OCI-LY7 (cell line): Measurements from ENCODE around the gene COL13A1. TPM values are rescaled to one million over a fixed set of nuclear protein-coding genes. Genes with fewer than 3 reads are reported as not detected.

ENCODE experiments used
- BruUV-seq: library from RNA; stranded (reverse); fragments of 400-500 nt; replicated peaks from 2 replicates; lab custom pipeline; 2021; lab: Mats Ljungman, UMichigan
- CTCF ChIA-PET: fragments of 300-600 bp; sonication (Branson Sonifier 250); formaldehyde crosslinking; loops from one replicate; lab custom pipeline; 2022; ENCODE audit warnings: antibody characterized with exemption; ENCODE audit not compliant: unreplicated experiment; lab: Charles Lee
- POLR2A ChIA-PET: fragments of 300-600 bp; sonication (Branson Sonifier 250); formaldehyde crosslinking; loops from one replicate; lab custom pipeline; 2022; ENCODE audit warnings: antibody characterized with exemption; lab: Charles Lee
- DNase-seq: peaks from one replicate; pipeline ENCODE4 v3.0.0-alpha.2; 2015; ENCODE audit warnings: low spot score
- H2AFZ ChIP-seq: fragments of 200-600 bp; sonication (generic), shearing (Covaris generic); 2 replicates; pipeline ENCODE4 v1.6.1; 2014; ENCODE audit warnings: mild to moderate bottlenecking, antibody characterized with exemption, low read length, moderate library complexity
- H3K27ac ChIP-seq: fragments of 200-600 bp; sonication (generic); 2 replicates; pipeline ENCODE4 v1.5.1; 2014; ENCODE audit warnings: mixed run types, low read depth, mild to moderate bottlenecking, moderate library complexity, low read length, inconsistent platforms; ENCODE audit not compliant: poor library complexity, severe bottlenecking
- H3K36me3 ChIP-seq: fragments of 200-600 bp; sonication (generic); 2 replicates; pipeline ENCODE4 v1.6.1; 2014; ENCODE audit warnings: mild to moderate bottlenecking, antibody characterized with exemption, low read length, moderate library complexity, mixed read lengths; ENCODE audit not compliant: insufficient read depth
- H3K4me1 ChIP-seq: fragments of 200-600 bp; sonication (generic); 2 replicates; pipeline ENCODE4 v1.5.1; 2014; ENCODE audit warnings: mild to moderate bottlenecking, low read length; ENCODE audit not compliant: insufficient read depth, poor library complexity, severe bottlenecking
- H3K4me2 ChIP-seq: fragments of 200-600 bp; sonication (generic); 2 replicates; pipeline ENCODE4 v1.6.1; 2014; ENCODE audit warnings: mild to moderate bottlenecking, low read length
- H3K4me3 ChIP-seq: fragments of 200-600 bp; sonication (generic); 2 replicates; pipeline ENCODE4 v1.5.1; 2014; ENCODE audit warnings: mild to moderate bottlenecking, low read depth, low read length; ENCODE audit not compliant: poor library complexity, severe bottlenecking
- H3K79me2 ChIP-seq: fragments of 200-600 bp; sonication (generic); 2 replicates; pipeline ENCODE4 v1.6.1; 2016; ENCODE audit warnings: low read depth, mild to moderate bottlenecking, low read length, moderate library complexity, mixed read lengths; ENCODE audit not compliant: insufficient read depth
- H3K9me2 ChIP-seq: fragments of 200-600 bp; sonication (generic); 2 replicates; pipeline ENCODE4 v1.6.1; 2016; ENCODE audit warnings: mild to moderate bottlenecking, low read length, mixed read lengths; ENCODE audit not compliant: insufficient read depth
- H3K9me3 ChIP-seq: fragments of 200-600 bp; sonication (generic); 2 replicates; pipeline ENCODE4 v1.6.1; 2014; ENCODE audit warnings: mild to moderate bottlenecking, mixed run types, low read length, mixed read lengths
- H4K20me1 ChIP-seq: fragments of 200-600 bp; sonication (generic); 2 replicates; pipeline ENCODE4 v1.6.1; 2014; ENCODE audit warnings: mild to moderate bottlenecking, antibody characterized with exemption, low read length, moderate library complexity, mixed read lengths; ENCODE audit not compliant: insufficient read depth
- CTCF ChIP-seq: fragments of 200-600 bp; sonication (generic); conservative IDR thresholded peaks from 2 replicates; pipeline ENCODE4 v1.5.1; 2014; ENCODE audit warnings: mild to moderate bottlenecking, antibody characterized with exemption, low read length, moderate library complexity, mixed read lengths
- EZH2phosphoT487 ChIP-seq: fragments of 200-600 bp; sonication (generic); IDR thresholded peaks from 2 replicates; pipeline ENCODE4 v1.6.1; 2018; ENCODE audit warnings: low read depth, borderline replicate concordance, mild to moderate bottlenecking, mixed run types, antibody characterized with exemption, low read length, moderate library complexity, mixed read lengths
- intact Hi-C: fragments of 100-400 bp; cut with micrococcal nuclease; formaldehyde crosslinking; loops from one replicate; pipeline ENCODE4 v1.10.0; 2022; ENCODE audit not compliant: unreplicated experiment
- total RNA-seq, 2 experiments: library from RNA; depleted of rRNA in 1 of 2; stranded (reverse); fragments of >200 nt in 1 of 2; shearing (Covaris generic) in 1 of 2; gene quantifications; 2 replicates each; pipeline ENCODE4 v1.2.3, GENCODE V29; 2014 to 2022

Gene COL13A1
- total RNA-seq, 2 experiments from 2014 or later, result 0.06 TPM; not detected in 1

GRCh38 chr10:69761320-69761719 lies 40.4 kb upstream of the COL13A1 start:
- Histone ChIP-seq H4K20me1 (no peaks in the 10 kb centered on the region), H3K79me2 (no peaks in the 10 kb centered on the region), H3K27ac (no peak overlapping the region), H3K4me3 (no peak overlapping the region), H3K36me3 (no peaks in the 10 kb centered on the region), H3K4me1 (no peaks in the 10 kb centered on the region), H3K4me2 (no peak overlapping the region), H3K9me3 (no peaks in the 10 kb centered on the region), H2AFZ (no peak overlapping the region), H3K9me2 (no peaks in the 10 kb centered on the region)
- POLR2A ChIA-PET, result no interaction called here
- no TSS peak for BruUV-seq
- no peak for DNase-seq
- no peak for TF ChIP-seq EZH2phosphoT487
- no peak for TF ChIP-seq CTCF
- intact Hi-C loops, result no loop called here
- CTCF ChIA-PET, result no interaction called here

GRCh38 chr10:69766161-69766910 lies 35.4 kb upstream of the COL13A1 start:
- H3K36me3 ChIP-seq, result no peaks in the 10 kb centered on the region
- H3K4me2 ChIP-seq, result no peak overlapping the region
- no peak for TF ChIP-seq CTCF
- H3K9me2 ChIP-seq, result no peaks in the 10 kb centered on the region
- BruUV-seq, result no TSS peak
- no peaks in the 10 kb centered on the region for H3K9me3 ChIP-seq
- H3K79me2 ChIP-seq, result no peaks in the 10 kb centered on the region
- H3K4me3 ChIP-seq, result no peak overlapping the region
- no peak overlapping the region for H3K27ac ChIP-seq
- H2AFZ ChIP-seq, result no peak overlapping the region
- POLR2A ChIA-PET, result interaction anchor here (1.3 kb wide), 1 partner anchor 15 kb away, joined by 4 read pairs; no protein-coding TSS in a partner anchor
- H3K4me1 ChIP-seq, result no peaks in the 10 kb centered on the region
- DNase-seq, result no peak
- CTCF ChIA-PET, result no interaction called here
- no peaks in the 10 kb centered on the region for H4K20me1 ChIP-seq
- intact Hi-C loops, result no loop called here

GRCh38 chr10:69767793-69768192 lies 33.9 kb upstream of the COL13A1 start:
- Histone ChIP-seq H3K4me2 (no peak overlapping the region), H3K9me3 (no peaks in the 10 kb centered on the region), H3K9me2 (no peaks in the 10 kb centered on the region), H3K4me3 (no peak overlapping the region), H3K79me2 (no peaks in the 10 kb centered on the region), H2AFZ (no peak overlapping the region), H3K4me1 (no peaks in the 10 kb centered on the region), H3K27ac (no peak overlapping the region), H3K36me3 (no peaks in the 10 kb centered on the region), H4K20me1 (no peaks in the 10 kb centered on the region)
- TF ChIP-seq CTCF (no peak), EZH2phosphoT487 (no peak)
- ChIA-PET POLR2A (interaction anchor here (0.9 kb wide), 1 partner anchor 253 kb away, joined by 3 read pairs; no protein-coding TSS in a partner anchor), CTCF (no interaction called here)
- intact Hi-C loops, result no loop called here
- BruUV-seq, result no TSS peak
- DNase-seq, result no peak
